Middle frontal gyrus (tissue), 1 donor: Measurements from ENCODE around the gene IL1RAPL1.
"Not testable (repeated sequence)": the region's sequence is repeated elsewhere in the genome, so short reads cannot be mapped to it uniquely, and the experiment has no call there.

ENCODE experiments used
- DNase-seq: peaks from one replicate; pipeline ENCODE4 v3.0.0-alpha.2; 2015; ENCODE audit warnings: low spot score; ENCODE audit errors: extremely low spot score

Gene IL1RAPL1

GRCh38 chrX:29254515-29254914 is 667.3 kb downstream of the IL1RAPL1 start:
- no peak for DNase-seq

- DNase-seq, result no peak
These were observed 670.3 kb downstream of the IL1RAPL1 start for GRCh38 chrX:29257521-29257920.

DNA sequence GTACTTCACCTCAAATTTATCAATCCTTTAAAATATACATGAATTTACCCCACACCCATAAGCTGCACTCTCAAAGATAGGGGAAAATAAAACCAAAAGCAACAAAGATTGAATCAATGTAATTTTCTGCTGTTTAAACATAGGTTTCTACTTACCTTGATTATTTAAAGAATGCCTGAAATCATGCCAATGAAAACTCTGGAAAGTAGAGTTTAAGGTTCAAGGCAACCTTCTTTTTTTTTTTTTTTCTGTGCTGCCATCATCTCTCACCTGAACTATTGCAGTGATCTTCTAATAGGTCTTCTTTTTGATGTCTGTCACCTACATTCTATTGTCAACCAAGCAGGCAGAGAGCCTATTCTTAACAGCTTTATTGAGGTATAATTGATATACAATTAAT is 682.1 kb downstream of the IL1RAPL1 start:
- DNase-seq, result no peak

DNA sequence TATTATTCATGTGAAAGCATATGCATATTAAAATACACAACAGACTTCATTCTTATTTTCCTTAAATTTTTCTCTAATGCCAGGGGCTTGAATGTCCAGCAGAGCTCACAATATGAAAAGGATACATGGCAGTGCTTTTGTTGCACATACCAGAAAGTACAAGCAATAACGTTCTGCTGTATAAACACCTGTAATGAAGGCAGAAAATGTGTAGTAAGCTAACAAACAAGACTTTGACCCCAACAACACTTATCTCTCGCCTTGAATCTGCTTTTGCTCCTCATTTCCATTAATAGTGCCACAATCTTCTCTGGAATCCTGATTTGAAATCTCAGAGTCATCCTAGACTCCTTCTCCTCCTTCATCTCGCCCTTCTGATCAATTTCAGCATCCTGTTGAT is 687.3 kb downstream of the IL1RAPL1 start:
- no peak for DNase-seq

DNA sequence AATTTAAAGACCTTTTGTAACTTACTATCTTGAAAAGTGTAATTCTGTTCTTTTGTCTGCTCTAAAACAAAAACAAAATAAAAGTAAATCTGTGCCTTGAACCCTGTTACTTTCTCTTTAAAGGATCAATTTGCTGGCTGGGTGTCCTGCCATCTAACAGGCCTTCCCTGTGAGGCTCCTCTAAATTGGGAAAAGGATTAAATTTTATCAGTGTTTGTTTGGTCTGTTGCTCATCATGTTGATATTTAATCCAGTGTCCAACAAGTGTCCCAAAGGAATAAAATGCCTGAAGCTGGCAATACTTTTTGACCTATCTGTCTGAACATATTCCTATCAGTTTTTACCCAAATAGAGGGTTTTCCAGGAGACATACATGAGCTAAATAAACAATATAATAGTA is 688.7 kb downstream of the IL1RAPL1 start:
- no peak for DNase-seq

- no peak for DNase-seq
These were observed 694.0 kb downstream of the IL1RAPL1 start for GRCh38 chrX:29281078-29281742.

GRCh38 chrX:29285664-29286063 is 698.4 kb downstream of the IL1RAPL1 start:
- no peak for DNase-seq

DNA sequence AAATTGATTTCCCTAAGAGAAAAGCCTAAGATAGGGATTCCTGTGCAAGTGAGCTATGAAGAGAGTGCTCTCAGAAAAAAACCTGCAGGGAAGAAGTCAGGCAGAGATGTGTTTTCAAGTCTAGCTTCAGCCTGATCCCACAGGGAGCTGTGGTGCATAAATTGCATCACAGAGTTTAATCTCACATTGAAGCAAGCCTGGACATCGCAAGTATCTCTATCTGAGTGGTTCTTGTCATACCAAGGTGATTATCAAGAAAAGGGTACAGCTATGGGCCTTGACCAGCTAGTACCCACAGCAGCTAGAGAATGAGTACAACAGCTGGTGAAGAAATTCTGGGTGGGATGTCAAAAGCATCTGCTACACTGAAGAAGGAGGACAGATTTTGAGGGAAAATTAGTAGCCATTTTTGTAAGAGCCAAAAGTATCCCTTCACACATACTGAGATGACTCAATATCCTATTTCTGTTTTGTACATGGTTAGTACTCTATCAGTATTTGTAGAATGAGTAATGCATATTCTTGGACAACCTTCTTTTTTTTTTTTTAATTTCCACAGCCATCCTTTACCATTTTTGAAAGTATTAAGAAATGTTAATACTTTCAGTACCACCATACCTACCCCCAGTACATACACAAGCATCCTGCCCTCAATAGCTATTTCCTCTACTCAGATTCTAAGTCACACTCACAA is 708.9 kb downstream of the IL1RAPL1 start:
- no peak for DNase-seq

GRCh38 chrX:29297171-29297800 is 710.0 kb downstream of the IL1RAPL1 start:
- no peak for DNase-seq

DNA sequence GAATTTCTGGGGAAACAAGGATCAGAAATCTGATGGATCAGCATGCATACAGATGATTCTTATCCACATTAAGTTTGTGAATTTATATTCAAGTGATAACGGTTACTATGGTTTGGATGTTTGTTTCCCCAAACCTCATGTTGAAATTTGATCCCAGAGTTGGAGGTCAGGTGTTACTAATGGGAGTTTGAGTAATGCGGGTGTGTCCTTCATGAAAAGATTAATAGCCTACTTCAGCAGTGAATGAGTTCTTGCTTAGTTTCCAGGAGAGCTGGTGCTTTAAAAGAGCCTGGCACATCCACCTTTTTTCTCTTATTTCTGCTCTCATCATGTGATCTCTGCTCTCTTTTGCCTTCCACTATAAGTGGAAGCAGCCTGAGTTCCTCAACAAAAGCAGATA is 712.4 kb downstream of the IL1RAPL1 start:
- DNase-seq, result no peak

DNA sequence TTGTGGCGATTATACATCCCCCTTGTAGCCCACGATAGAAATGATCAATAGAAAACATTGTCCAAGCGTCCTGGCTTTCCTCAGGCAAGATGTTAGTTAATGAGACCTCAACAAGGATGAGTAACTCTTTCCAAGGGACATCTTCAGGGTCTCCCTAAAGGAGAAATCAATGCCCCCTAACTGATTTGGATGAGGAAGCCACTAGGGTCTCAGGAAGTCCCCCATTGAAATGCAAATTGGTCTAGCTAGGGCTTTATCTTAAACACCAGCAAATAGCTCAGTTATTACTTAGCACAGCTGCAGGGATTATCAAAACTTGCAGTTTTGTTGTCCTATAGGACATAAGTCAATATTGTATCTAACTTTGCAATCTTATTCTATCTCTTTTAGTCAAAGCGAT is 721.5 kb downstream of the IL1RAPL1 start:
- DNase-seq, result no peak

- no peak for DNase-seq
These were observed 728.7 kb downstream of the IL1RAPL1 start for GRCh38 chrX:29315931-29316330.

- no peak for DNase-seq
These were observed 730.8 kb downstream of the IL1RAPL1 start for GRCh38 chrX:29318012-29318411.

- not testable (repeated sequence) for DNase-seq
These were observed 745.2 kb downstream of the IL1RAPL1 start for GRCh38 chrX:29332429-29332828.

- not testable (repeated sequence) for DNase-seq
These were observed 745.8 kb downstream of the IL1RAPL1 start for GRCh38 chrX:29333091-29333490.

DNA sequence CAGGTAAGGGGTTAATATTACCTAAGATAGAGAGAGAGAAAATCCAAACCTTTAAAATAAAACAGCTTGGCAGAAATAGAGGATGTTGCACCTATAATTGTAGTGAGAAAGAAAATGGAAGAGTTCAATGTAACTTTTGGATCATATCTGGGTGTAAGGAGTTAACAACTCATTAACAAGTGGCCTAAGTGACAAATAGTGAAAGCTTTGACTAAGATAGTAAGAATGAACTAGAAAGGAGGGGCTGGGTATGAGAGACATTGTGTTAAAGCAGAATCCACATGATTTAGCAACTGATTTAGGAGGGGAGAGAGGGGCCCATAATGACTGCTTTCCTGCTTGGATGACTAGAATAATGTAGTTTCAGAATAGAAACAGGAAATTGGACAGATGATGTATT is 761.0 kb downstream of the IL1RAPL1 start:
- DNase-seq, result no peak

DNA sequence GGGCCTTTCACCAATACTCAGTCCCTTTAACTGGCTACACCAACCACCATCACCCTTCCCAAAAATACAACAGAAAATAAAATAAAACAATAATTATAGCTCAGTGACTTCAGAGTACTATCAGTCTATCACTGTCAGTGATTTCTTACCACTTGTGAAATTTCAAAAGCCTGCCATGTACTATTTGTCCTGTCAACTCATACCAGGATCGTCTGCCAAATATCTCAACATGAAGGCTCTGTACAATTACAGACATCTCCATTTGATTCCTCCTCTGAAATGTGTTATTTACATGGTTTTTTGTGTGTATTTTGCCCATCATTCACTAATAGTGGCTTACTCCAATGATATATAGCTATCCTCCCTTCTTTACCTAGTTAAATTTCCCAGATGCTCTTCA is 772.0 kb downstream of the IL1RAPL1 start:
- DNase-seq, result no peak

DNA sequence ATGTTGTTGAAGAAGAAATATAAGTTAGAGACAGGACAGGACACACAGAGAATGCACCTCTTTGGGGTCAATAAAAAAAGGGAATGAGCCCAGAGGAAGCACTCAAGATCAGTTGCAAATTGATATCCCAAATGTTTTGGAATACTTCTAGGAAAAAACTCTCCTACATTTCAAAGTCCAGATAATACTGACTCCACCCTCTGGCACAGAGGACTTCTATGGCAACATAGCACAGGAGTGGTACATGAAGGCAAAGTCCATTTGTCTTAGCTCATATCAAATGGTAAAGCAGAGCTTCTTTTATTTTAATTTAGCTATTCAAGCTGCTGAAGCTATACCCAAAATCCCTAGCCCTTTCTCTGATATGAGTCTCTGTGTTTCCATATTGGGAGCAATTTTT is 787.5 kb downstream of the IL1RAPL1 start:
- not testable (repeated sequence) for DNase-seq

GRCh38 chrX:29376584-29376983 is 789.3 kb downstream of the IL1RAPL1 start:
- DNase-seq, result no peak

DNA sequence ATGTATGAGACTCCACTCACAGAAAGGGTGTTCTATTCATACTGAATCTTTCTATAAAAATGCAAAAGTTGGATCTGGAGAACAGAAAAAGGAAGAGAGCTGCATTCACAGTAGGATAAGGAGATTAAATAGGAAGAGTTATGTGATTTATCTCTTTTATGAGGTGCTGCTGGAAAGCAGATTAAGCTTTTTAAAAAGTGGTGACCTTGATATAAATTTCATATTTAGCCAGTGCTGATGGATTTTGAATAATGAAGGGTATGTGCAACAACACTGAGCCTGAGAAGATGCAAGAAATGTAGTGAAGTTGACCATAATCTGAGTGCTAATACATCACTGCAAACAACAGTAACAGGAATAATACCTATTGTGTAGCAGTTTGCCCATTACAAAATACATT is 795.6 kb downstream of the IL1RAPL1 start:
- no peak for DNase-seq

DNA sequence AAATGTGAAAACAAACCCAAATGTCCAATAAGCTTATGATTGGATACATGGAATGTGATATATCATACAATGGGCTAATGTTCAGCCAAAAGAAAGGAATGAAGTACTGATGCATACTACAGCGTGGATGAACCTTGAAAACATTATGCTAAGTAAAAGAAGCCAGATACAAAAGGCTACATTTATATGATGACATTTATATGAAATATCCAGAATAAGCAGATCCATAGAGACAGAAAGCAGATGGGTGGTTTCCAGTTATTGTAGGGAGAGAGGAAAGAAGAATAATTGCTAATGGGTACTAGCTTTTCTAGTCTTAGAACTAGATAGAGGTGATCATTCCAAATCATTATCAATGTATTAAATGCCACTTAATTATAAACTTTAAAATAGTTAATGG is 801.3 kb downstream of the IL1RAPL1 start:
- no peak for DNase-seq

GRCh38 chrX:29397506-29397905 is 810.3 kb downstream of the IL1RAPL1 start:
- DNase-seq, result no peak

GRCh38 chrX:29407357-29407756 is 820.1 kb downstream of the IL1RAPL1 start:
- no peak for DNase-seq
